OCI-LY7 (cell line): ENCODE results near the gene MAN1C1. TPM values are rescaled to one million over a fixed set of nuclear protein-coding genes. Genes with fewer than 3 reads are reported as not detected.

ENCODE experiments used
- BruUV-seq: library from RNA; stranded (reverse); fragments of 400-500 nt; replicated peaks from 2 replicates; lab custom pipeline; 2021; lab: Mats Ljungman, UMichigan
- CTCF ChIA-PET: fragments of 300-600 bp; sonication (Branson Sonifier 250); formaldehyde crosslinking; loops from one replicate; lab custom pipeline; 2022; ENCODE audit warnings: antibody characterized with exemption; ENCODE audit not compliant: unreplicated experiment; lab: Charles Lee
- POLR2A ChIA-PET: fragments of 300-600 bp; sonication (Branson Sonifier 250); formaldehyde crosslinking; loops from one replicate; lab custom pipeline; 2022; ENCODE audit warnings: antibody characterized with exemption; lab: Charles Lee
- DNase-seq: peaks from one replicate; pipeline ENCODE4 v3.0.0-alpha.2; 2015; ENCODE audit warnings: low spot score
- H2AFZ ChIP-seq: fragments of 200-600 bp; sonication (generic), shearing (Covaris generic); 2 replicates; pipeline ENCODE4 v1.6.1; 2014; ENCODE audit warnings: mild to moderate bottlenecking, antibody characterized with exemption, low read length, moderate library complexity
- H3K27ac ChIP-seq: fragments of 200-600 bp; sonication (generic); 2 replicates; pipeline ENCODE4 v1.5.1; 2014; ENCODE audit warnings: mixed run types, low read depth, mild to moderate bottlenecking, moderate library complexity, low read length, inconsistent platforms; ENCODE audit not compliant: poor library complexity, severe bottlenecking
- H3K36me3 ChIP-seq: fragments of 200-600 bp; sonication (generic); 2 replicates; pipeline ENCODE4 v1.6.1; 2014; ENCODE audit warnings: mild to moderate bottlenecking, antibody characterized with exemption, low read length, moderate library complexity, mixed read lengths; ENCODE audit not compliant: insufficient read depth
- H3K4me1 ChIP-seq: fragments of 200-600 bp; sonication (generic); 2 replicates; pipeline ENCODE4 v1.5.1; 2014; ENCODE audit warnings: mild to moderate bottlenecking, low read length; ENCODE audit not compliant: insufficient read depth, poor library complexity, severe bottlenecking
- H3K4me2 ChIP-seq: fragments of 200-600 bp; sonication (generic); 2 replicates; pipeline ENCODE4 v1.6.1; 2014; ENCODE audit warnings: mild to moderate bottlenecking, low read length
- H3K4me3 ChIP-seq: fragments of 200-600 bp; sonication (generic); 2 replicates; pipeline ENCODE4 v1.5.1; 2014; ENCODE audit warnings: mild to moderate bottlenecking, low read depth, low read length; ENCODE audit not compliant: poor library complexity, severe bottlenecking
- H3K79me2 ChIP-seq: fragments of 200-600 bp; sonication (generic); 2 replicates; pipeline ENCODE4 v1.6.1; 2016; ENCODE audit warnings: low read depth, mild to moderate bottlenecking, low read length, moderate library complexity, mixed read lengths; ENCODE audit not compliant: insufficient read depth
- H3K9me2 ChIP-seq: fragments of 200-600 bp; sonication (generic); 2 replicates; pipeline ENCODE4 v1.6.1; 2016; ENCODE audit warnings: mild to moderate bottlenecking, low read length, mixed read lengths; ENCODE audit not compliant: insufficient read depth
- H3K9me3 ChIP-seq: fragments of 200-600 bp; sonication (generic); 2 replicates; pipeline ENCODE4 v1.6.1; 2014; ENCODE audit warnings: mild to moderate bottlenecking, mixed run types, low read length, mixed read lengths
- H4K20me1 ChIP-seq: fragments of 200-600 bp; sonication (generic); 2 replicates; pipeline ENCODE4 v1.6.1; 2014; ENCODE audit warnings: mild to moderate bottlenecking, antibody characterized with exemption, low read length, moderate library complexity, mixed read lengths; ENCODE audit not compliant: insufficient read depth
- EZH2phosphoT487 ChIP-seq: fragments of 200-600 bp; sonication (generic); IDR thresholded peaks from 2 replicates; pipeline ENCODE4 v1.6.1; 2018; ENCODE audit warnings: low read depth, borderline replicate concordance, mild to moderate bottlenecking, mixed run types, antibody characterized with exemption, low read length, moderate library complexity, mixed read lengths
- intact Hi-C: fragments of 100-400 bp; cut with micrococcal nuclease; formaldehyde crosslinking; loops from one replicate; pipeline ENCODE4 v1.10.0; 2022; ENCODE audit not compliant: unreplicated experiment
- total RNA-seq, 2 experiments: library from RNA; depleted of rRNA in 1 of 2; stranded (reverse); fragments of >200 nt in 1 of 2; shearing (Covaris generic) in 1 of 2; gene quantifications; 2 replicates each; pipeline ENCODE4 v1.2.3, GENCODE V29; 2014 to 2022
- TF ChIP-seq, protein P1 (sequence below): fragments of 200-600 bp; sonication (generic); conservative IDR thresholded peaks from 2 replicates; pipeline ENCODE4 v1.5.1; 2014; ENCODE audit warnings: mild to moderate bottlenecking, antibody characterized with exemption, low read length, moderate library complexity, mixed read lengths

The MAN1C1 gene
- total RNA-seq, 2 experiments from 2014 or later: 3.0 to 4.9 TPM

GRCh38 chr1:25651824-25652741 is 35.5 kb downstream of the MAN1C1 start:
- POLR2A ChIA-PET: interaction anchor here (0.7 kb wide), 1 partner anchor 822 kb away, joined by 3 read pairs; no protein-coding TSS in a partner anchor
- intact Hi-C loops: no loop called here
- H3K4me1 ChIP-seq: peaks cover 14% of the 10 kb centered on the region

DNA sequence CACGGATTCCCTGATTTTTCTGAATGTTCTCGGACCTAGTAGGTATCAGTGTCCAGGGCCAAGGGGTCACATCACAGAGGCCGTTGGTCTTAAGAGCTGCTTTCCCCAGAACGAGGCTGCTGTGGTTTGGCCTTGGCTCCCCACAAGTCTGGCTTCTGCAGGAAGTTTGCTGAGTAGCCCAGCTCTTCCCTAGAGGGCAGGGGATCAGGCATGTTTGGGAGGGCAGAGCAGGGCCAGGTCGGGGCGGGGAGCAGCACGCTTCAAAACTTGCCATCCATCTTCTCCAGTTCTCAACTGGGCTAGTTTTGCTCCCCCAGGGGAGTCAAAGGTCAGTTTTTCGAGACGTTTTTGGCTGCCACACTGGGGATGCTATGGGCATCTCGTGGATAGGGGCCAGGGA is 37.0 kb downstream of the MAN1C1 start:
- intact Hi-C loops: no loop called here
- ChIA-PET CTCF (no interaction called here), POLR2A (no interaction called here)
- Histone ChIP-seq H3K9me3 (no peaks in the 10 kb centered on the region), H3K9me2 (no peaks in the 10 kb centered on the region), H3K4me2 (no peak overlapping the region), H2AFZ (no peak overlapping the region), H3K4me3 (no peak overlapping the region), H3K36me3 (no peaks in the 10 kb centered on the region), H4K20me1 (no peaks in the 10 kb centered on the region), H3K4me1 (peaks cover 25% of the 10 kb centered on the region), H3K27ac (no peak overlapping the region), H3K79me2 (no peaks in the 10 kb centered on the region)
- TF ChIP-seq EZH2phosphoT487: no peak
- TF ChIP-seq, protein P1, sequence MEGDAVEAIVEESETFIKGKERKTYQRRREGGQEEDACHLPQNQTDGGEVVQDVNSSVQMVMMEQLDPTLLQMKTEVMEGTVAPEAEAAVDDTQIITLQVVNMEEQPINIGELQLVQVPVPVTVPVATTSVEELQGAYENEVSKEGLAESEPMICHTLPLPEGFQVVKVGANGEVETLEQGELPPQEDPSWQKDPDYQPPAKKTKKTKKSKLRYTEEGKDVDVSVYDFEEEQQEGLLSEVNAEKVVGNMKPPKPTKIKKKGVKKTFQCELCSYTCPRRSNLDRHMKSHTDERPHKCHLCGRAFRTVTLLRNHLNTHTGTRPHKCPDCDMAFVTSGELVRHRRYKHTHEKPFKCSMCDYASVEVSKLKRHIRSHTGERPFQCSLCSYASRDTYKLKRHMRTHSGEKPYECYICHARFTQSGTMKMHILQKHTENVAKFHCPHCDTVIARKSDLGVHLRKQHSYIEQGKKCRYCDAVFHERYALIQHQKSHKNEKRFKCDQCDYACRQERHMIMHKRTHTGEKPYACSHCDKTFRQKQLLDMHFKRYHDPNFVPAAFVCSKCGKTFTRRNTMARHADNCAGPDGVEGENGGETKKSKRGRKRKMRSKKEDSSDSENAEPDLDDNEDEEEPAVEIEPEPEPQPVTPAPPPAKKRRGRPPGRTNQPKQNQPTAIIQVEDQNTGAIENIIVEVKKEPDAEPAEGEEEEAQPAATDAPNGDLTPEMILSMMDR: no peak
- no TSS peak for BruUV-seq
- no peak for DNase-seq

More at GRCh38 chr1:25651824-25652741, 35.5 kb downstream of the MAN1C1 start:
- Histone ChIP-seq H3K27ac (no peak overlapping the region), H3K79me2 (no peaks in the 10 kb centered on the region), H3K36me3 (no peaks in the 10 kb centered on the region), H3K9me2 (no peaks in the 10 kb centered on the region), H3K9me3 (no peaks in the 10 kb centered on the region), H3K4me3 (no peak overlapping the region), H2AFZ (no peak overlapping the region), H4K20me1 (no peaks in the 10 kb centered on the region), H3K4me2 (no peak overlapping the region)
- TF ChIP-seq EZH2phosphoT487: no peak
- TF ChIP-seq, protein P1: no peak
- BruUV-seq: no TSS peak
- CTCF ChIA-PET: no interaction called here
- no peak for DNase-seq
